BLaER1 treated with 17β-estradiol and CSF1 and Interleukin-3, amounts not matched to agents 10 nM and 100 nM (cell line): ENCODE measurements around the gene LARP6.
A peak's percentile ranks its signal among the peaks of the same experiment; 100 is the strongest.

Source experiments
- H3K27ac ChIP-seq, 11 experiments: shearing (Covaris generic); formaldehyde crosslinking; 2 replicates each; pipeline ENCODE4 v1.8.1; 2022
- H3K27me3 ChIP-seq, 11 experiments: shearing (Covaris generic); formaldehyde crosslinking; 2 replicates each; pipeline ENCODE4 v1.8.1; 2022
- H3K36me3 ChIP-seq, 11 experiments: shearing (Covaris generic); formaldehyde crosslinking; 2 replicates each; pipeline ENCODE4 v1.8.1; 2022
- H3K4me1 ChIP-seq, 10 experiments: shearing (Covaris generic); formaldehyde crosslinking; 2 replicates each; pipeline ENCODE4 v1.8.1; 2022
- H3K4me2 ChIP-seq, 11 experiments: shearing (Covaris generic); formaldehyde crosslinking; 2 replicates each; pipeline ENCODE4 v1.8.1; 2022
- H3K4me3 ChIP-seq, 10 experiments: shearing (Covaris generic); formaldehyde crosslinking; 2 replicates each; pipeline ENCODE4 v1.8.1; 2022
- H3K9ac ChIP-seq, 11 experiments: shearing (Covaris generic); formaldehyde crosslinking; 2 replicates each; pipeline ENCODE4 v1.8.1; 2022
- H3K9me3 ChIP-seq, 11 experiments: shearing (Covaris generic); formaldehyde crosslinking; replicated peaks in 1 of 11; 2 replicates each; pipeline ENCODE4 v1.8.1; 2022
- H4K20me1 ChIP-seq, 11 experiments: shearing (Covaris generic); formaldehyde crosslinking; 2 replicates each; pipeline ENCODE4 v1.8.1; 2022
- Cebpa-rat ChIP-seq, 11 experiments: shearing (Covaris generic); IDR thresholded peaks; 2 replicates each; pipeline ENCODE4 v1.8.1; 2022

LARP6 gene

DNA sequence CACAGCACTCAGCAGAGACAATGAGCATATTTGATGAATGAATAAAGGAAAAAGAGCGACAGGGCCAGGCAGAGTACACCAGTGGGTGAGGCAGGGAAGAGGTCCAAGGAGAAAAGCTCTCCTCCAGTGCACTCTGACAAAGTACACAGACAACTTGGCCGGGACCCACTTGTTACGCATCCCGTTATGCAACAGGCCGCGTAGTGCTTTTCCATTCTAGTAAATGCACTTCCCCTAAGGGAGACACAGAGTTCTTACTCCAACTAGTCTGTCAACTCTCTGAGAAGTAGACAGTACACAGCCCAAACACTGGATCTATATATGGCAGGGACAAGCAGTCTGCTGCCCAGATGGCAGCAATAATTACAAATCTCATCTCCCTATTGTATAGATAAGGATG is 18.5 kb downstream of the LARP6 start:
- Histone ChIP-seq H3K4me2 (no peak overlapping the region), H3K36me3 (peaks cover 0 to 39% (median 17%) of the 10 kb centered on the region in 11 experiments; a peak in 17 of 22 replicates), H3K27me3 (no peaks in the 10 kb centered on the region), H3K4me1 (peaks cover 0 to 16% (median 9%) of the 10 kb centered on the region in 10 experiments; a peak in 9 of 20 replicates), H3K9ac (no peak overlapping the region), H4K20me1 (no peaks in the 10 kb centered on the region), H3K9me3 (no peaks in the 10 kb centered on the region), H3K4me3 (no peak overlapping the region), H3K27ac (no peak overlapping the region)
- no peak for TF ChIP-seq Cebpa-rat (IDR thresholded peaks at IDR 0.05)

DNA sequence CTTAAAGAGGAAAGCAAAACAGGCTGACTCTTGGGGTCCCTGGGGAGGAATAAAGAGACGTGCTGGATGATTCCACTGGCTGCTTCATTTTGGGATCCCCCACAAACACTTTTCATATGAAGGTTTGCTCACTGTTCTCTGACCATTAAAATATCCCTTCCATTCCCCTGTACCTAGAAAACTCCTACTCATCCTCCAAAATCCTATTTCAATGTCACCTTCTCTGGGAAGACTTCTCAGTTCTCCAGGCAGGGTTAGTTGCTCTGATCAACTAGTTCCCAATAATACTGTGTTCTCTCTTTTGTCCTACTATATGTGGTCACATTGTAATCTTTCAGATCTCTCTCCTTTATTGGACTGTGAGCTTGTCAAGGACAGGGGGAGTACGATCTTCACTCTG is 19.0 kb downstream of the LARP6 start:
- Histone ChIP-seq H3K9ac (no peak overlapping the region), H3K9me3 (no peaks in the 10 kb centered on the region), H3K4me1 (peaks cover 0 to 16% (median 9%) of the 10 kb centered on the region in 10 experiments; a peak in 9 of 20 replicates), H3K4me2 (no peak overlapping the region), H3K27me3 (no peaks in the 10 kb centered on the region), H3K27ac (no peak overlapping the region), H4K20me1 (no peaks in the 10 kb centered on the region), H3K36me3 (peaks cover 0 to 39% (median 17%) of the 10 kb centered on the region in 11 experiments; a peak in 17 of 22 replicates), H3K4me3 (no peak overlapping the region)
- TF ChIP-seq Cebpa-rat (IDR thresholded peaks at IDR 0.05), result no peak

DNA sequence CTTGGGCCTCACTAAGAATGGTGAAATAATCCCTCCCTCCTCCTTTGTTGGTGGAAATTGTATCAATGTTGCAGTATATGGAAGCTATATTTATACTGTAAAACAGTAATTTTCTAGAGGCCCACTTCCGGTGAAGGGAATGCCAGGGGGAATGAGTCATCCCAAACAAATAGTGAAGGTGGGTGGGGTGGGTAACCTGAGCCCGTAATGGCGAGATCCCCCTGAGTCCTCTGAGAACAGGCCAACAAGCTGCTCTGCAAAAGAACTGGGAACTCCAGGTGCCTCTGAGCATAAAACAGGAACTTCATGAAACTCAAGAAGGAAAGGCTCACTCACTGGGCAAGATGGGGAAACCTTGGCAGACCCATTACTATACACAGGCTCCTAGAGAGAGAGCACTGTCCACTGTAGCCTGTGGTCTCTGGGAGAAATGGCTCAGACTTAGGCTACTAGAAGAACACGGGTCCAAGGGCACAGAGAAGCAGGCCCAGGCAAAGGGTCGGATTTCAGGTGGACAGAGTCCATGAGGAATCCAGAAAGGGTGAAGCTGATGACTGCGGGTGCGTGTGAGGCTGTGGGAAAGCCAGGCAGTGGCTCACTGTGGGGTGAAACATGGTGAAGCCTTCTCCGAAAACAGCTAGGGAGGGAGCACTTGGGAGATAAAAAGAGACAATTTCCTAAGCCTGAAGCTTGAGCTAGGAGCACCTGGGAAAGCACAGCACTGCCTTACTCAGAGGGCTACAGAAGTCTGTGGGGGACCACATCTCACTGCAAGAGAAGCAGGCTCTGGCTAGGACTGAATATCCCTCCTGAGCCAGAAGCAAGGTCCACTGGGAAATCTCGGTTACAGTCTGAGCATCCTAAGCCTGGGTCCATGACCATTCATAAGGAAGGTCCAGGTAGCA is 19.8 kb downstream of the LARP6 start:
- Histone ChIP-seq H3K36me3 (peaks cover 0 to 39% (median 17%) of the 10 kb centered on the region in 11 experiments; a peak in 17 of 22 replicates), H4K20me1 (no peaks in the 10 kb centered on the region), H3K4me1 (peaks cover 0 to 16% (median 9%) of the 10 kb centered on the region in 10 experiments; a peak in 9 of 20 replicates), H3K4me2 (peak overlapping the region in 5 of 11 experiments; percentile 4 to 45 (median 23); a peak in 8 of 22 replicates), H3K9ac (no peak overlapping the region), H3K9me3 (no peaks in the 10 kb centered on the region), H3K27me3 (no peaks in the 10 kb centered on the region), H3K27ac (0 out of 22 replicates have a peak overlapping the region, but pooled peaks of 1 of the 11 experiments have one; percentile 7), H3K4me3 (no peak overlapping the region)
- no peak for TF ChIP-seq Cebpa-rat (IDR thresholded peaks at IDR 0.05)

DNA sequence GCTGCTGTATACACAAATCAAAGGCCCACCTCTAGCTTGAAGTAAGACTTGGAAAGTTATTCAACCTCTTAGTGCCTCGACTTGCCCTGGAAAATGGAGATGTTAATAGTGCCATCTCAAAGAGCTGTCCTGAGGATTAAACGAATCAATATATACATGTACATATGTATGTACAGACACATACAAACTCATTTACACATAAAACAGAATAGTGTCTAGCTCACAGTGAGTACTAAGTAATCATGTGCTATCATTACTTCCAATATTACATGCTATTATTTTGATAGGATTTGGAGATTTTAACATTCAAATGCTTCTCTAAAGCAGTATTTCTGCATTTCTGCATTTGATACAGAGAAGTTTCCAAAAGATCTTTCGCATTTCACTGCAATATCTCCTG is 20.5 kb downstream of the LARP6 start:
- no peaks in the 10 kb centered on the region for H3K9me3 ChIP-seq
- H3K27me3 ChIP-seq, result no peaks in the 10 kb centered on the region
- TF ChIP-seq Cebpa-rat (IDR thresholded peaks at IDR 0.05), result no peak
- no peak overlapping the region for H3K9ac ChIP-seq
- H4K20me1 ChIP-seq, result no peaks in the 10 kb centered on the region
- H3K36me3 ChIP-seq, result peaks cover 0 to 39% (median 17%) of the 10 kb centered on the region in 11 experiments; a peak in 17 of 22 replicates
- H3K27ac ChIP-seq, result no peak overlapping the region
- H3K4me3 ChIP-seq, result no peak overlapping the region
- peak overlapping the region in 5 of 11 experiments; percentile 4 to 45 (median 23); a peak in 7 of 22 replicates for H3K4me2 ChIP-seq
- H3K4me1 ChIP-seq, result peaks cover 0 to 16% (median 9%) of the 10 kb centered on the region in 10 experiments; a peak in 9 of 20 replicates

DNA sequence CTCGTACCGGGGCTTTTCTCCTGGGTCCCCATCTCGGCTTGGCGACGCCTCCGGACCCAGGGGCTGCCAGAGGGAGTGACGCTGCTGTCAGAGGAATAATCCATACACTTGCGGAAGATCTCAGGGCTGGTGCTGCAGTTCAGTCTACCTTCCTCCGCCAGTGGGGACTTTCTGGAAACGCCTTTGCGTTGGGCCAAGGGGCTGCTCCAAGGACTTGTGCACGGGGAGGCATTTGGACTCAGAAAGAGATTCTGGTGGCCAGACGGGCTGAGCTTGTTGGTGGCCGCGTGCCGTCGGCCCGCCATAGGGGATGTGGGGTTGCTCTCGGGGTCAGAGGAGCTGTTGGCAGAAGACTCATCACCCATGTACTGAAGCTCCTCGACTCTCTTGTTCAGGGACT is 21.8 kb downstream of the LARP6 start:
- Histone ChIP-seq H3K9me3 (no peaks in the 10 kb centered on the region), H3K4me1 (peaks cover 0 to 22% (median 10%) of the 10 kb centered on the region in 10 experiments; a peak in 12 of 20 replicates), H3K4me2 (no peak overlapping the region), H3K27me3 (no peaks in the 10 kb centered on the region), H3K36me3 (peaks cover 0 to 39% (median 17%) of the 10 kb centered on the region in 11 experiments; a peak in 17 of 22 replicates), H3K4me3 (no peak overlapping the region), H3K27ac (no peak overlapping the region), H3K9ac (no peak overlapping the region), H4K20me1 (no peaks in the 10 kb centered on the region)
- TF ChIP-seq Cebpa-rat (IDR thresholded peaks at IDR 0.05), result no peak

DNA sequence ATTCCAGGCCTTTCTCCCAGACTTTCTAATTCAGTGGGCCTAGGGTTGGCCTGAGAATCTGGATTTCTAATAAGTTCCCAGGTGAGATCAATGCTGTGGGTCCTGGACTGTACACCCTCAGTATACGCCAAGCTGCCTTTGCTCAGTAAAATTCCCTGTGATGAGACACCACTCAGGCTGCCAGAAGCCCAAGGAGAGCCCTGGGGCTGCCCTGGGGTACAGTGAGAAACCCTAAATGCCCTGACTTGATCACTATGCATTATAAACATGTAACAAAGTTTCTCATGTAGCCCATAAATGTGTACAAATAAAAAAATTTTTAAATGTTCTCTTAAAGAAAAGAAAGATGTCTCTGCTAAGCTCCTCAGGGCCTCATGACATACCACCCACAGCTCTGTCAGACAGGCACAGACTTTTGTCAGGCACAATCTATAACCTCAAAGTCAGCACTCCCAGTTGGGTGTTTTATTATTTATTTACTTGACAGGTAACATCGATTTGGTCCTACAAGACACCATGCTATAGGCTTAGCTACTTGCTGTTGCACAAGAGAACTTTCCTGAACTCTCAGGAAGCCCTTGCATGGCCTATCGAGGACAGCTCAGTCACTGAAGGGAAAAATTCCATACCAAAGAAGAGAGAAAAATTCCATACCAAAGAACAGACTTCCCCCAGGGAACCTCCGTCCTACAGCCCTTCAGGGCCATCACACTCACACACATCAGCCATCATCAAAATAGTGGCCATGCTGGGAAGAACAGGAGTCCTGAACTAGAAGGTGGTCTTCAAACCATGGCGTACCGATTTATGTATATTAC is 22.7 kb downstream of the LARP6 start:
- TF ChIP-seq Cebpa-rat (IDR thresholded peaks at IDR 0.05), result no peak
- H3K9me3 ChIP-seq, result no peaks in the 10 kb centered on the region
- no peak overlapping the region for H3K4me2 ChIP-seq
- H3K4me1 ChIP-seq, result peaks cover 5 to 31% (median 17%) of the 10 kb centered on the region in 10 experiments; a peak in 18 of 20 replicates
- no peaks in the 10 kb centered on the region for H3K27me3 ChIP-seq
- no peak overlapping the region for H3K4me3 ChIP-seq
- peaks cover 0 to 39% (median 17%) of the 10 kb centered on the region in 11 experiments; a peak in 17 of 22 replicates for H3K36me3 ChIP-seq
- H3K27ac ChIP-seq, result no peak overlapping the region
- H4K20me1 ChIP-seq, result no peaks in the 10 kb centered on the region
- no peak overlapping the region for H3K9ac ChIP-seq

DNA sequence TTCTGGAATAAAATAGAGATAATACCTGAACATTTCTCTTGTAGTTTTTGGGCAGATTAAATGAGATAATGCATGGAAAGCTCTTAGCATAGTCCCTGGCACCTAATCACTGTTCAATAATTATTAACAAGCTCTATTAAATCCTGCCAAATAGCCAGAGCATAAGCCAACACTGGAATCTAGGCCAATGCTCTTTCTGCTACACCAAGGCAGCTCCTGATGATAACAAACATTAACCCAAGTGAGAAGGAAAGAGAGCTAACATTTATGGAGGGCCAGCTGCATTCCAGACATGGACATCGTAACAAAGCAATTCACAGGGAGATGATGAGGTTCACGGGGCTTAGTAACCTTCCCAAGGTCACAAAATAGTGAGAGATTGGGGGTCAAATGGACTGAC is 23.3 kb downstream of the LARP6 start:
- H3K36me3 ChIP-seq, result peaks cover 0 to 37% (median 17%) of the 10 kb centered on the region in 11 experiments; a peak in 17 of 22 replicates
- H3K4me2 ChIP-seq, result no peak overlapping the region
- peaks cover 5 to 38% (median 24%) of the 10 kb centered on the region in 10 experiments; a peak in 18 of 20 replicates for H3K4me1 ChIP-seq
- no peak overlapping the region for H3K9ac ChIP-seq
- TF ChIP-seq Cebpa-rat (IDR thresholded peaks at IDR 0.05), result no peak
- H3K27ac ChIP-seq, result no peak overlapping the region
- H3K27me3 ChIP-seq, result no peaks in the 10 kb centered on the region
- H3K4me3 ChIP-seq, result no peak overlapping the region
- H4K20me1 ChIP-seq, result no peaks in the 10 kb centered on the region
- no peaks in the 10 kb centered on the region for H3K9me3 ChIP-seq

DNA sequence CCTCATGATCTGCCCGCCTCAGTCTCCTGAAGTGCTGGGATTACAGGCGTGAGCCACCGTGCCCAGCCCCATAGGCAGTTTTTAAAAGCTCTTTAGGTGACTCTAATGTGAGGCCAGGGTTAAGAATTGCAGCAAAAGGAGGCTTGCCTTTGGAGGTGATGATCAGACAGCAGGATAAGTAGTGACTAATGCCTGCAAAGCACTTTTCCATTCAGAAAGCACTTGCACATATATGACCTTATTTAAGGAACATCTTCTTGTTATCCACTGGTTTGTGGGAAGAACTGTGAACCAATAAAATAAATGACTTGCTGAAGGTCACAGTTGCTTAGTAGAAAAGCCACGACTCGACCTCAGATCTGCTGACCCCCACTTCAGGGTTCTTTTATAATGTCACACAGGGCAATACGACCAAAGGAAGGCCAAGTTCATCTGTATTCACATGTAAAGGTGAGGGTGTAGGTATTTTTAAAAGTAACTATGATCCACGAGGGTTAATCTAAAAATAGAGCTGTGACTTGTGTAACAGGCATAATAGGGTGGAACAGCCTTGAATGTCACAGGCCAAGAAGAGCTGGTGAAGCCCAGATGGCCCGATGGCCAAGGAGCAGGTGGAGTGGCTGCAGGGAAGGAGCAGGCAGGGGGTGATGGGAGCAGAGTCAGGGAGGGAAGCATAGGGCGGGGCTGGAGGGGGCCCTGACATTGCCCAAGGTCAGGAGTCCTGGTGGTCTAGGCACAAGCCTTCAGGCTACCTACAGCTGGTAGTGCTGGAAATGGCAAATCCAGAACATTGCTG is 24.4 kb downstream of the LARP6 start:
- peaks cover 5 to 41% (median 26%) of the 10 kb centered on the region in 10 experiments; a peak in 18 of 20 replicates for H3K4me1 ChIP-seq
- no peak for TF ChIP-seq Cebpa-rat (IDR thresholded peaks at IDR 0.05)

More for the DNA sequence above, 24.4 kb downstream of the LARP6 start:
- Histone ChIP-seq H3K27ac (no peak overlapping the region), H4K20me1 (no peaks in the 10 kb centered on the region), H3K4me3 (no peak overlapping the region), H3K9me3 (no peaks in the 10 kb centered on the region), H3K9ac (no peak overlapping the region), H3K36me3 (peaks cover 0 to 31% (median 17%) of the 10 kb centered on the region in 11 experiments; a peak in 17 of 22 replicates), H3K27me3 (no peaks in the 10 kb centered on the region), H3K4me2 (no peak overlapping the region)
